Aorta (tissue), 5 donors: ENCODE data around the gene TBC1D22A. TPM values are rescaled to one million over a fixed set of nuclear protein-coding genes. Genes with fewer than 3 reads are reported as not detected.

Experiments used
- ATAC-seq: fragments of 200-7000 bp; cut with Tn5 transposase; one replicate; pipeline ENCODE4 v1.9.1; 2022; ENCODE audit warnings: moderate library complexity; ENCODE audit not compliant: low FRiP score
- DNase-seq, 2 donors: peaks; one replicate each; pipeline ENCODE4 v3.0.0-alpha.2; 2020
- H3K27ac ChIP-seq, 2 donors: one replicate each; pipeline ENCODE4 v1.5.1; 2013; ENCODE audit warnings: low read length in 2 of 2, mild to moderate bottlenecking in 2 of 2, moderate library complexity in 2 of 2, control low read depth in 1 of 2, inconsistent platforms in 1 of 2, low read depth in 1 of 2
- H3K27me3 ChIP-seq, 2 donors: one replicate each; pipeline ENCODE4 v1.6.1; 2013; ENCODE audit warnings: control low read depth in 1 of 2, low read length in 1 of 2, mild to moderate bottlenecking in 1 of 2, moderate library complexity in 1 of 2; ENCODE audit not compliant: insufficient read depth in 2 of 2, control insufficient read depth in 1 of 2
- H3K36me3 ChIP-seq, 2 donors: one replicate each; pipeline ENCODE4 v1.6.1; 2013; ENCODE audit warnings: control low read depth in 1 of 2, low read length in 1 of 2, mild to moderate bottlenecking in 1 of 2; ENCODE audit not compliant: insufficient read depth in 2 of 2, control insufficient read depth in 1 of 2
- H3K4me1 ChIP-seq, 2 donors: one replicate each; pipeline ENCODE4 v1.6.1; 2013; ENCODE audit warnings: low read length in 2 of 2, control low read depth in 1 of 2, mild to moderate bottlenecking in 1 of 2, moderate library complexity in 1 of 2; ENCODE audit not compliant: insufficient read depth in 2 of 2, control insufficient read depth in 1 of 2
- H3K4me3 ChIP-seq, 2 donors: one replicate each; pipeline ENCODE4 v1.5.1; 2013; ENCODE audit warnings: low read length in 2 of 2, control low read depth in 1 of 2, mild to moderate bottlenecking in 1 of 2
- H3K9me3 ChIP-seq: one replicate; pipeline ENCODE4 v1.6.1; 2013; ENCODE audit warnings: mild to moderate bottlenecking, low read length; ENCODE audit not compliant: control insufficient read depth
- WGBS, 2 donors: extraction: QIAGEN DNeasy Blood & Tissue Kit; methylation state at CpG; one replicate each; pipeline ENCODE4 v1.1.7; 2013; 5-methylcytosine and 5-hydroxymethylcytosine counted together
- intact Hi-C, 2 donors: fragments of 100-400 bp; cut with DNase I; formaldehyde crosslinking; loops; one replicate each; pipeline versions ENCODE4 v1.14.2 to v1.15.0; 2022
- polyA plus RNA-seq, 2 donors: library from polyadenylated mRNA; stranded (reverse); fragments of 200-250 nt; gene quantifications; one replicate each; pipeline ENCODE4 v1.2.3, GENCODE V29; 2013
- total RNA-seq, 2 donors: library from RNA; stranded (reverse); fragmentation: NEBNext Ultra II Directional; extraction: Animal tissue kit (Norgen Biotek cat#: 25700); gene quantifications; one replicate each; pipeline ENCODE4 v1.2.1, GENCODE V29; 2021
- donor health status: healthy with polysubstance abuse.
- donor health status: Bipolar disorder and iron deficiency.
- donor health status: DM: no; HTN: no; CAD: no.
- donor health status: DM: no; HTN: no; CAD: no.
- donor health status: DM: yes; HTN: yes; CAD: no.

The TBC1D22A gene
- total and polyA plus RNA-seq, 4 donors, result 10.8 to 37.1 (median 17.9) TPM

- H3K36me3 ChIP-seq, result no peaks in the 10 kb centered on the region
- no peak overlapping the region for H3K4me3 ChIP-seq
- H3K4me1 ChIP-seq, result no peaks in the 10 kb centered on the region
- 88 to 90% methylated on average over 31 of the region's 31 CpGs for WGBS, 2 donors
- intact Hi-C loops, result no loop called here
- H3K27ac ChIP-seq, result no peak overlapping the region
- no peak for ATAC-seq
- no peaks in the 10 kb centered on the region for H3K27me3 ChIP-seq
- DNase-seq, result no peak
- H3K9me3 ChIP-seq, result no peaks in the 10 kb centered on the region
Measured at GRCh38 chr22:46964773-46965550, 202.5 kb downstream of the TBC1D22A start.

GRCh38 chr22:46965555-46966494 is 203.4 kb downstream of the TBC1D22A start:
- Histone ChIP-seq H3K4me1 (no peaks in the 10 kb centered on the region), H3K27ac (no peak overlapping the region), H3K4me3 (no peak overlapping the region), H3K9me3 (no peaks in the 10 kb centered on the region), H3K36me3 (no peaks in the 10 kb centered on the region), H3K27me3 (no peaks in the 10 kb centered on the region)
- intact Hi-C loops, result no loop called here
- WGBS, 2 donors, result 95 to 96% methylated on average over 33 of the region's 33 CpGs
- ATAC-seq (no peak), DNase-seq (no peak)

- Histone ChIP-seq H3K27ac (no peak overlapping the region), H3K4me3 (no peak overlapping the region), H3K9me3 (no peaks in the 10 kb centered on the region), H3K36me3 (no peaks in the 10 kb centered on the region), H3K27me3 (no peaks in the 10 kb centered on the region), H3K4me1 (no peaks in the 10 kb centered on the region)
- DNase-seq, result no peak
- ATAC-seq, result no peak
- intact Hi-C loops, result no loop called here
- WGBS, 2 donors, result 88 to 95% methylated on average over 4 of the region's 4 CpGs
Measured at GRCh38 chr22:46966495-46966845, 204.0 kb downstream of the TBC1D22A start.

- no peak for ATAC-seq
- 91% methylated on average over 16 of the region's 16 CpGs for WGBS, 2 donors
Measured at GRCh38 chr22:46966846-46967245, 204.4 kb downstream of the TBC1D22A start.

GRCh38 chr22:46967445-46968358 is 205.3 kb downstream of the TBC1D22A start:
- Histone ChIP-seq H3K9me3 (no peaks in the 10 kb centered on the region), H3K27ac (no peak overlapping the region), H3K4me3 (no peak overlapping the region), H3K27me3 (no peaks in the 10 kb centered on the region), H3K4me1 (no peaks in the 10 kb centered on the region), H3K36me3 (no peaks in the 10 kb centered on the region)
- WGBS, 2 donors, result 90 to 93% methylated on average over 20 of the region's 20 CpGs
- DNase-seq (no peak), ATAC-seq (no peak)
- intact Hi-C loops, result no loop called here

More at GRCh38 chr22:46966846-46967245, 204.4 kb downstream of the TBC1D22A start:
- DNase-seq, result no peak
- no peak overlapping the region for H3K27ac ChIP-seq
- H3K9me3 ChIP-seq, result no peaks in the 10 kb centered on the region
- H3K27me3 ChIP-seq, result no peaks in the 10 kb centered on the region
- no peaks in the 10 kb centered on the region for H3K4me1 ChIP-seq
- no peaks in the 10 kb centered on the region for H3K36me3 ChIP-seq
- H3K4me3 ChIP-seq, result no peak overlapping the region
- intact Hi-C loops, result no loop called here

- Histone ChIP-seq H3K27me3 (no peaks in the 10 kb centered on the region), H3K9me3 (no peaks in the 10 kb centered on the region), H3K27ac (no peak overlapping the region), H3K4me3 (no peak overlapping the region), H3K36me3 (no peaks in the 10 kb centered on the region), H3K4me1 (no peaks in the 10 kb centered on the region)
- intact Hi-C loops, result no loop called here
- 98% methylated on average over 27 of the region's 27 CpGs for WGBS, 2 donors
- no peak for DNase-seq
- ATAC-seq, result no peak
Measured at GRCh38 chr22:46968359-46968740, 205.9 kb downstream of the TBC1D22A start.

GRCh38 chr22:46968848-46969247 is 206.4 kb downstream of the TBC1D22A start:
- Histone ChIP-seq H3K27ac (no peak overlapping the region), H3K4me1 (no peaks in the 10 kb centered on the region), H3K27me3 (no peaks in the 10 kb centered on the region), H3K36me3 (no peaks in the 10 kb centered on the region), H3K4me3 (no peak overlapping the region), H3K9me3 (no peaks in the 10 kb centered on the region)
- ATAC-seq, result no peak
- intact Hi-C loops, result no loop called here
- 90 to 93% methylated on average over 6 of the region's 6 CpGs for WGBS, 2 donors
- DNase-seq, result no peak

GRCh38 chr22:46969491-46969890 is 207.0 kb downstream of the TBC1D22A start:
- Histone ChIP-seq H3K9me3 (no peaks in the 10 kb centered on the region), H3K36me3 (peaks cover 0 to 2% of the 10 kb centered on the region in 2 donors), H3K4me1 (no peaks in the 10 kb centered on the region), H3K27me3 (no peaks in the 10 kb centered on the region), H3K4me3 (no peak overlapping the region), H3K27ac (no peak overlapping the region)
- no peak for ATAC-seq
- DNase-seq, result no peak
- intact Hi-C loops, result no loop called here
- 95 to 96% methylated on average over 4 of the region's 4 CpGs for WGBS, 2 donors
